Neural progenitor cell (in vitro differentiated cells): Measurements from ENCODE around the gene TMEM267. TPM values are rescaled to one million over a fixed set of nuclear protein-coding genes. Genes with fewer than 3 reads are reported as not detected.
"Not testable (repeated sequence)": the region's sequence is repeated elsewhere in the genome, so short reads cannot be mapped to it uniquely, and the experiment has no call there.

ENCODE experiments used
- DNase-seq: peaks from one replicate; pipeline ENCODE4 v3.0.0-alpha.2; 2016; ENCODE audit warnings: low spot score
- H2AFZ ChIP-seq: fragments of 200-600 bp; sonication (generic); replicated peaks from 2 replicates; pipeline ENCODE4 v1.6.1; 2016; ENCODE audit warnings: antibody characterized with exemption
- H3F3A ChIP-seq: fragments of 200-600 bp; sonication (generic); 2 replicates; pipeline ENCODE4 v1.6.1; 2016; ENCODE audit warnings: antibody characterized with exemption, low read depth
- H3K27ac ChIP-seq: fragments of 200-600 bp; sonication (generic); 2 replicates; pipeline ENCODE4 v1.5.1; 2016; ENCODE audit warnings: mild to moderate bottlenecking
- H3K27me3 ChIP-seq: fragments of 200-600 bp; sonication (generic); 2 replicates; pipeline ENCODE4 v1.6.1; 2016; ENCODE audit warnings: mild to moderate bottlenecking, moderate library complexity
- H3K36me3 ChIP-seq: fragments of 200-600 bp; sonication (generic); 2 replicates; pipeline ENCODE4 v1.5.1; 2016
- H3K4me1 ChIP-seq: fragments of 200-600 bp; sonication (generic); 2 replicates; pipeline ENCODE4 v1.6.1; 2016; ENCODE audit warnings: mixed run types
- H3K4me2 ChIP-seq: fragments of 200-600 bp; sonication (generic); 2 replicates; pipeline ENCODE4 v1.6.1; 2016
- H3K4me3 ChIP-seq: fragments of 200-600 bp; sonication (generic); 2 replicates; pipeline ENCODE4 v1.5.1; 2016
- H3K79me2 ChIP-seq: fragments of 200-600 bp; sonication (generic); 2 replicates; pipeline ENCODE4 v1.6.1; 2016; ENCODE audit warnings: low read depth
- H3K9ac ChIP-seq: fragments of 200-600 bp; sonication (generic); 2 replicates; pipeline ENCODE4 v1.6.1; 2016
- H3K9me3 ChIP-seq: fragments of 200-600 bp; sonication (generic); 2 replicates; pipeline ENCODE4 v1.5.1; 2016; ENCODE audit warnings: low read depth
- H4K20me1 ChIP-seq: fragments of 200-600 bp; sonication (generic); 2 replicates; pipeline ENCODE4 v1.6.1; 2016; ENCODE audit warnings: low read depth
- H3K27ac Mint-ChIP-seq: 3 replicates; pipeline ENCODE4 v1.8.0; 2021; ENCODE audit warnings: mixed read lengths
- H3K27me3 Mint-ChIP-seq: 2 replicates; pipeline ENCODE4 v1.8.0; 2022; ENCODE audit warnings: low read depth, mild to moderate bottlenecking, inconsistent platforms, moderate library complexity, mixed read lengths; ENCODE audit not compliant: insufficient read depth
- H3K36me3 Mint-ChIP-seq: 3 replicates; pipeline ENCODE4 v1.8.0; 2021; ENCODE audit warnings: mixed read lengths
- H3K4me1 Mint-ChIP-seq: 3 replicates; pipeline ENCODE4 v1.8.0; 2021; ENCODE audit warnings: mixed read lengths
- H3K4me3 Mint-ChIP-seq: 3 replicates; pipeline ENCODE4 v1.8.0; 2021; ENCODE audit warnings: mild to moderate bottlenecking, moderate library complexity, mixed read lengths
- H3K9me3 Mint-ChIP-seq: 3 replicates; pipeline ENCODE4 v1.8.0; 2020; ENCODE audit warnings: mixed read lengths
- EZH2 ChIP-seq: fragments of 200-600 bp; sonication (generic); IDR thresholded peaks from 2 replicates; pipeline ENCODE4 v1.6.1; 2017; ENCODE audit warnings: antibody characterized with exemption, mild to moderate bottlenecking, moderate library complexity
- EZH2phosphoT487 ChIP-seq: fragments of 200-600 bp; sonication (generic); IDR thresholded peaks from 2 replicates; pipeline ENCODE4 v1.6.1; 2017; ENCODE audit warnings: antibody characterized with exemption
- total RNA-seq: library from RNA; depleted of rRNA; stranded (reverse); fragments of >200 nt; gene quantifications from 2 replicates; pipeline ENCODE4 v1.2.3, GENCODE V29; 2015; ENCODE audit warnings: low replicate concordance
- TF ChIP-seq, protein P1 (sequence below): fragments of 200-600 bp; sonication (generic); IDR thresholded peaks from 2 replicates; pipeline ENCODE4 v1.5.1; 2017; ENCODE audit warnings: antibody characterized with exemption, mild to moderate bottlenecking

TMEM267 gene
- total RNA-seq, 1 donor from 2014 or later, result 15.3 TPM

DNA sequence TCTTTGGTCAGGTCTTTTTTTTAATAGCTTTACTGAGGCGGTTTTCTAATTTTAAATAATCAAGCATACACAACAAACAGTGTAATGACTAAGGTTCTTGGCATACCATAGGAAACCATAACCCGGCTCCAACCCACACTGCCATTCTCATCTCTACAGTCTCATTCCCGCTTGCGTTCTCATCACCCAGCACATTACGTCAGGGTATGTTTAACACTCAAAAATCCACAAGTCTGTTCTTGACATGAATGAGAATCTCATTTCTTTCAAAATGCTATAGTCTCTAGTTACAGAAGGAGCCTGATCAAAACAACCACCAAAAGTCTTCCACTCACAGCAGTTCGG is 30.8 kb upstream of the TMEM267 start:
- Mint-ChIP-seq H3K4me1 (peaks cover 23% of the 10 kb centered on the region), H3K9me3 (peaks cover 6% of the 10 kb centered on the region), H3K36me3 (peaks cover 13% of the 10 kb centered on the region), H3K27ac (peak overlapping the region; percentile 93), H3K27me3 (peaks cover 2% of the 10 kb centered on the region), H3K4me3 (peak overlapping the region; percentile 93)
- no peak for DNase-seq
- Histone ChIP-seq H3K36me3 (peaks cover under 1% of the 10 kb centered on the region), H3K4me2 (peak overlapping the region; percentile 85), H3K79me2 (peaks cover 26% of the 10 kb centered on the region), H3K9me3 (no peaks in the 10 kb centered on the region), H3K9ac (peak overlapping the region; percentile 94), H4K20me1 (no peaks in the 10 kb centered on the region), H3K27ac (peak overlapping the region; percentile 96), H2AFZ (peak overlapping the region; percentile 74), H3K4me3 (peak overlapping the region; percentile 61), H3K27me3 (no peaks in the 10 kb centered on the region), H3F3A (peaks cover 5% of the 10 kb centered on the region), H3K4me1 (peaks cover 12% of the 10 kb centered on the region)
- TF ChIP-seq EZH2phosphoT487 (no peak), EZH2 (no peak)
- TF ChIP-seq, protein P1, sequence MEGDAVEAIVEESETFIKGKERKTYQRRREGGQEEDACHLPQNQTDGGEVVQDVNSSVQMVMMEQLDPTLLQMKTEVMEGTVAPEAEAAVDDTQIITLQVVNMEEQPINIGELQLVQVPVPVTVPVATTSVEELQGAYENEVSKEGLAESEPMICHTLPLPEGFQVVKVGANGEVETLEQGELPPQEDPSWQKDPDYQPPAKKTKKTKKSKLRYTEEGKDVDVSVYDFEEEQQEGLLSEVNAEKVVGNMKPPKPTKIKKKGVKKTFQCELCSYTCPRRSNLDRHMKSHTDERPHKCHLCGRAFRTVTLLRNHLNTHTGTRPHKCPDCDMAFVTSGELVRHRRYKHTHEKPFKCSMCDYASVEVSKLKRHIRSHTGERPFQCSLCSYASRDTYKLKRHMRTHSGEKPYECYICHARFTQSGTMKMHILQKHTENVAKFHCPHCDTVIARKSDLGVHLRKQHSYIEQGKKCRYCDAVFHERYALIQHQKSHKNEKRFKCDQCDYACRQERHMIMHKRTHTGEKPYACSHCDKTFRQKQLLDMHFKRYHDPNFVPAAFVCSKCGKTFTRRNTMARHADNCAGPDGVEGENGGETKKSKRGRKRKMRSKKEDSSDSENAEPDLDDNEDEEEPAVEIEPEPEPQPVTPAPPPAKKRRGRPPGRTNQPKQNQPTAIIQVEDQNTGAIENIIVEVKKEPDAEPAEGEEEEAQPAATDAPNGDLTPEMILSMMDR, result no peak

DNA sequence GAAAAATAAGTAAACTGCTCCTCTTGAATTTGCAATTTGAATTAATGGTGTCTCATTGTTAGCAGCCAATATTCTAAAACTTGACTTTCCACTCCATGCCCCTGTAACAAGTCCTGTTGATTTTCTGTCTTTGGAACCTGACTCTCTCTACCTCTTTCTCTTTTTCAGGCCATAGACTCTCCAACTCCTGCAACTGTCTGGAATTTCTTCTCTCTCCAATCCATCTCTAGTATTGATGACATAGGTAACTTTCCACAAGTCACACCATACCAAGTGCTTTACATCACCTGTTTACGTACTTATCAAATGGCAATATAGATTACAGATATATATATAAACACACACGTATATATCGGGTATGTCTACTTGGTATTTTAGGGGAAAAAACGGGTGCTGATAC is 30.4 kb upstream of the TMEM267 start:
- Histone ChIP-seq H3K9me3 (no peaks in the 10 kb centered on the region), H3K36me3 (peaks cover 5% of the 10 kb centered on the region), H3K79me2 (peaks cover 26% of the 10 kb centered on the region), H3K4me1 (peaks cover 12% of the 10 kb centered on the region), H3F3A (peaks cover 5% of the 10 kb centered on the region), H2AFZ (peak overlapping the region; percentile 74), H3K27me3 (no peaks in the 10 kb centered on the region), H3K4me3 (peak overlapping the region; percentile 61), H3K27ac (no peak overlapping the region), H3K4me2 (peak overlapping the region; percentile 85), H3K9ac (peak overlapping the region; percentile 94), H4K20me1 (no peaks in the 10 kb centered on the region)
- peaks cover 14% of the 10 kb centered on the region for H3K36me3 Mint-ChIP-seq
- DNase-seq, result no peak
- TF ChIP-seq, protein P1, result no peak
- TF ChIP-seq EZH2phosphoT487 (no peak), EZH2 (no peak)
- peaks cover 6% of the 10 kb centered on the region for H3K9me3 Mint-ChIP-seq
- peak overlapping the region; percentile 93 for H3K4me3 Mint-ChIP-seq
- peak overlapping the region; percentile 93 for H3K27ac Mint-ChIP-seq
- H3K4me1 Mint-ChIP-seq, result peaks cover 23% of the 10 kb centered on the region
- H3K27me3 Mint-ChIP-seq, result peaks cover 2% of the 10 kb centered on the region

DNA sequence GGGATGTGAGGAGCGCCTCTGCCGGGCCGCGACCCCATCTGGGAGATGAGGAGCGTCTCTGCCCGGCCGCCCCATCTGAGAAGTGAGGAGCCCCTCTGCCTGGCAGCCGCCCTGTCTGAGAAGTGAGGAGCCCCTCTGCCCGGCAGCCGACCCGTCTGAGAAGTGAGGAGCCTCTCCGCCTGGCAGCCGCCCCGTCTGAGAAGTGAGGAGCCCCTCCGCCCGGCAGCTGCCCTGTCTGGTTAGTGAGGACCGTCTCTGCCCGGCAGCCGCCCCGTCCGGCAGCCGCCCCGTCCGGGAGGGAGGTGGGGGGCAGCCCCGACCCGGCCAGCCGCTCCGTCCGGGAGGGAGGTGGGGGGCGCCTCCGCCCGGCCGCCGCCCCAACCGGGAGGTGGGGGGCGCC is 27.4 kb upstream of the TMEM267 start:
- peaks cover 16% of the 10 kb centered on the region for H3K36me3 ChIP-seq
- not testable (repeated sequence) for DNase-seq, H2AFZ ChIP-seq, H3K4me3 ChIP-seq, H3K27me3 Mint-ChIP-seq, H3K9ac ChIP-seq, H3K4me2 ChIP-seq, H3K27ac ChIP-seq, H3K4me3 Mint-ChIP-seq, H3K27ac Mint-ChIP-seq, H3K9me3 Mint-ChIP-seq, H3K27me3 ChIP-seq, H3F3A ChIP-seq, H3K9me3 ChIP-seq, H4K20me1 ChIP-seq
- peaks cover 12% of the 10 kb centered on the region for H3K4me1 ChIP-seq
- H3K79me2 ChIP-seq, result peaks cover 26% of the 10 kb centered on the region
- H3K4me1 Mint-ChIP-seq, result peaks cover 23% of the 10 kb centered on the region
- H3K36me3 Mint-ChIP-seq, result peaks cover 15% of the 10 kb centered on the region

DNA sequence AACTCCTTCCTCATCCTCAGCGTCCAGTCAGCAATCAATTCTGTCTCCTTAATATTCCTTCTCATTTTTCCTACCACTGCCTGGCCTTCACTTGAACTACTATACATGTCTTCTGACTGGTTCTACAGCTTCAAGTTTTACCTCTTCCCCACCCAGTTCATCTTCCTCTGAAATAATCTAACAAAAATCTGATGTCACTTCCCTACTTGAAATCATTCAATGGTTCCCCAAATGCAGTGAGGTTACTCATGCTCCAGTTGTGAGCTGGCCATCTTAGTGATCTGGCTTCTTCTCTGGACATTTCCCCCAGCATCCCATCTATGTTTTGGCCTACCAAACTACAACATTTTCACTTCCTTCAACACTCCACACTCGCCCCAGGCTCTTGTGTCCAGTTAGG is 14.9 kb upstream of the TMEM267 start:
- Mint-ChIP-seq H3K4me1 (no peaks in the 10 kb centered on the region), H3K27ac (no peak overlapping the region), H3K4me3 (no peak overlapping the region), H3K36me3 (peaks cover 2% of the 10 kb centered on the region), H3K27me3 (no peaks in the 10 kb centered on the region), H3K9me3 (no peaks in the 10 kb centered on the region)
- Histone ChIP-seq H3K9me3 (no peaks in the 10 kb centered on the region), H2AFZ (no peak overlapping the region), H3K4me3 (no peak overlapping the region), H3K4me1 (no peaks in the 10 kb centered on the region), H3K27me3 (no peaks in the 10 kb centered on the region), H3F3A (no peaks in the 10 kb centered on the region), H3K9ac (no peak overlapping the region), H3K79me2 (no peaks in the 10 kb centered on the region), H3K4me2 (no peak overlapping the region), H3K27ac (no peak overlapping the region), H3K36me3 (peaks cover 2% of the 10 kb centered on the region), H4K20me1 (no peaks in the 10 kb centered on the region)
- DNase-seq, result no peak
- TF ChIP-seq EZH2phosphoT487, result no peak
- TF ChIP-seq EZH2, result no peak
- TF ChIP-seq, protein P1, result no peak
